H1 (cell line): Measurements from ENCODE around the gene NXF3. TPM values are rescaled to one million over a fixed set of nuclear protein-coding genes. Genes with fewer than 3 reads are reported as not detected.

Experiments used
- CTCF ChIA-PET: fragments of 300-600 bp; sonication (Branson Sonifier 250); formaldehyde crosslinking; loops from one replicate; lab custom pipeline; 2021; ENCODE audit not compliant: partially characterized antibody; lab: Charles Lee
- POLR2A ChIA-PET: fragments of 300-600 bp; sonication (Branson Sonifier 250); formaldehyde crosslinking; loops from one replicate; lab custom pipeline; 2021; ENCODE audit warnings: inconsistent platforms; ENCODE audit not compliant: partially characterized antibody; lab: Charles Lee
- DNase-seq, 2 experiments: peaks; one replicate each; pipeline versions ENCODE4 v3.0.0 to v3.0.0-alpha.2; 2010 to 2022; ENCODE audit warnings: low spot score in 2 of 2, low read depth in 1 of 2, mixed read lengths in 1 of 2
- FAIRE-seq: peaks from 2 replicates; lab custom pipeline; 2011; peaks lifted over from hg19 to GRCh38; lab: Jason Lieb, UNC
- H2AFZ ChIP-seq: 2 replicates; pipeline ENCODE4 v1.8.1; 2012; ENCODE audit warnings: low read length, inconsistent platforms
- H2AK5ac ChIP-seq: 2 replicates; pipeline ENCODE4 v1.6.1; 2013; ENCODE audit warnings: low read depth, low read length
- H2BK120ac ChIP-seq: replicated peaks from 2 replicates; pipeline ENCODE3; 2013; ENCODE audit warnings: low read depth, low read length, inconsistent platforms
- H2BK12ac ChIP-seq: 2 replicates; pipeline ENCODE4 v1.6.1; 2013; ENCODE audit warnings: low read depth, low read length
- H2BK15ac ChIP-seq: 2 replicates; pipeline ENCODE4 v1.6.1; 2013; ENCODE audit warnings: low read length
- H2BK20ac ChIP-seq: 2 replicates; pipeline ENCODE4 v1.6.1; 2013; ENCODE audit warnings: low read length
- H2BK5ac ChIP-seq: 2 replicates; pipeline ENCODE4 v1.6.1; 2013; ENCODE audit warnings: low read depth, low read length
- H3K14ac ChIP-seq: 2 replicates; pipeline ENCODE4 v1.6.1; 2013; ENCODE audit warnings: inconsistent platforms; ENCODE audit not compliant: insufficient read length
- H3K18ac ChIP-seq: 2 replicates; pipeline ENCODE4 v1.6.1; 2013; ENCODE audit warnings: low read length; ENCODE audit errors: extremely low read depth
- H3K23ac ChIP-seq: 2 replicates; pipeline ENCODE4 v1.6.1; 2013; ENCODE audit warnings: inconsistent platforms; ENCODE audit not compliant: insufficient read length
- H3K23me2 ChIP-seq: 2 replicates; pipeline ENCODE4 v1.6.1; 2013; ENCODE audit warnings: low read depth, low read length
- H3K27ac ChIP-seq: 2 replicates; pipeline ENCODE4 v1.6.1; 2011; ENCODE audit warnings: low read depth, low read length, inconsistent platforms
- H3K27me3 ChIP-seq, 4 experiments: replicated peaks in 1 of 4; 1 replicate in 1 of 4; 2 replicates in 3 of 4; pipeline versions ENCODE4 v1.6.1 to v1.8.1; 2011 to 2013; ENCODE audit warnings: low read length in 3 of 4, mild to moderate bottlenecking in 3 of 4, inconsistent platforms in 2 of 4, mixed read lengths in 2 of 4, moderate library complexity in 1 of 4; ENCODE audit not compliant: control insufficient read depth in 3 of 4, insufficient read depth in 3 of 4; ENCODE audit errors: extremely low read depth in 1 of 4
- H3K36me3 ChIP-seq, 4 experiments: 2 replicates each; pipeline versions ENCODE4 v1.6.1 to v1.8.1; 2011 to 2013; ENCODE audit warnings: mild to moderate bottlenecking in 4 of 4, low read length in 3 of 4, moderate library complexity in 2 of 4, control low read depth in 1 of 4, inconsistent platforms in 1 of 4; ENCODE audit not compliant: insufficient read depth in 4 of 4, control insufficient read depth in 2 of 4
- H3K4ac ChIP-seq: replicated peaks from 2 replicates; pipeline ENCODE3; 2013; ENCODE audit warnings: low read length, low read depth, mixed read lengths, inconsistent platforms; ENCODE audit not compliant: insufficient read length
- H3K4me1 ChIP-seq, 4 experiments: replicated peaks in 1 of 4; 1 replicate in 1 of 4; 2 replicates in 3 of 4; pipeline versions ENCODE4 v1.6.1 to v1.8.1; 2011 to 2013; ENCODE audit warnings: low read length in 3 of 4, inconsistent platforms in 2 of 4, mixed read lengths in 1 of 4; ENCODE audit not compliant: insufficient read depth in 4 of 4, control insufficient read depth in 3 of 4
- H3K4me2 ChIP-seq, 2 experiments: 2 replicates each; pipeline versions ENCODE4 v1.6.1 to v1.8.1; 2011 to 2013; ENCODE audit warnings: low read depth in 2 of 2, low read length in 2 of 2, control low read depth in 1 of 2, inconsistent platforms in 1 of 2, mild to moderate bottlenecking in 1 of 2; ENCODE audit not compliant: insufficient read depth in 1 of 2
- H3K4me3 ChIP-seq, 4 experiments: fragments of 200-600, 300-600 bp in 1 of 4; sonication (generic), shearing (Covaris generic), sonication (Bioruptor Twin) in 1 of 4; 2 replicates each; pipeline versions ENCODE4 v1.5.1 to v1.8.1; 2011 to 2016; ENCODE audit warnings: low read length in 4 of 4, low read depth in 3 of 4, control low read depth in 2 of 4, inconsistent platforms in 2 of 4, mild to moderate bottlenecking in 2 of 4, mixed read lengths in 1 of 4, moderate library complexity in 1 of 4; ENCODE audit not compliant: insufficient read depth in 2 of 4; ENCODE audit errors: extremely low read depth in 1 of 4
- H3K56ac ChIP-seq: replicated peaks from 2 replicates; pipeline ENCODE3; 2013; ENCODE audit warnings: low read depth, mild to moderate bottlenecking, mixed read lengths, low read length, inconsistent platforms; ENCODE audit not compliant: insufficient read length
- H3K79me1 ChIP-seq: 2 replicates; pipeline ENCODE4 v1.6.1; 2013; ENCODE audit warnings: low read depth, low read length, control low read depth
- H3K79me2 ChIP-seq, 2 experiments: 2 replicates each; pipeline versions ENCODE4 v1.6.1 to v1.8.1; 2012 to 2013; ENCODE audit warnings: low read length in 2 of 2, mild to moderate bottlenecking in 2 of 2, inconsistent platforms in 1 of 2; ENCODE audit not compliant: insufficient read depth in 2 of 2, control insufficient read depth in 1 of 2
- H3K9ac ChIP-seq, 4 experiments: replicated peaks in 1 of 4; 1 replicate in 1 of 4; 2 replicates in 3 of 4; pipeline versions ENCODE4 v1.6.1 to v1.8.1; 2011 to 2013; ENCODE audit warnings: low read depth in 3 of 4, low read length in 3 of 4, control low read depth in 2 of 4, mild to moderate bottlenecking in 2 of 4, moderate library complexity in 2 of 4, inconsistent platforms in 1 of 4; ENCODE audit errors: extremely low read depth in 1 of 4
- H3K9me3 ChIP-seq, 2 experiments: 2 replicates each; pipeline versions ENCODE4 v1.6.1 to v1.8.1; 2012 to 2013; ENCODE audit warnings: mild to moderate bottlenecking in 2 of 2, moderate library complexity in 2 of 2, control low read depth in 1 of 2, inconsistent platforms in 1 of 2, low read depth in 1 of 2, low read length in 1 of 2, mixed read lengths in 1 of 2; ENCODE audit not compliant: insufficient read depth in 2 of 2
- H4K20me1 ChIP-seq, 2 experiments: replicated peaks in 1 of 2; 2 replicates each; pipeline versions ENCODE3 to v1.8.1; 2011 to 2013; ENCODE audit warnings: inconsistent platforms in 2 of 2, low read length in 2 of 2, mild to moderate bottlenecking in 1 of 2; ENCODE audit not compliant: insufficient read depth in 2 of 2, control insufficient read depth in 1 of 2
- H4K5ac ChIP-seq: 2 replicates; pipeline ENCODE4 v1.6.1; 2013; ENCODE audit warnings: low read length, low read depth, mixed read lengths, inconsistent platforms; ENCODE audit not compliant: insufficient read length
- H4K8ac ChIP-seq: 2 replicates; pipeline ENCODE4 v1.8.0; 2013; ENCODE audit warnings: mild to moderate bottlenecking, moderate library complexity, low read length, inconsistent platforms; ENCODE audit not compliant: insufficient read depth; ENCODE audit errors: extremely low read depth
- H4K91ac ChIP-seq: replicated peaks from 2 replicates; pipeline ENCODE3; 2013; ENCODE audit warnings: low read length, mixed read lengths, inconsistent platforms; ENCODE audit not compliant: insufficient read length
- EGR1 ChIP-seq: IDR thresholded peaks from 2 replicates; pipeline ENCODE4 v1.6.1; 2011; ENCODE audit warnings: low read depth, low read length, borderline replicate concordance
- EP300 ChIP-seq, 2 experiments: IDR thresholded peaks; 1 replicate in 1 of 2; 2 replicates in 1 of 2; pipeline ENCODE4 v1.6.1; 2011 to 2012; ENCODE audit warnings: low read depth in 2 of 2, low read length in 2 of 2, mild to moderate bottlenecking in 2 of 2, borderline replicate concordance in 1 of 2, inconsistent platforms in 1 of 2, moderate library complexity in 1 of 2
- JUN ChIP-seq: IDR thresholded peaks from 2 replicates; pipeline ENCODE4 v1.6.1; 2011; ENCODE audit warnings: low read depth, mild to moderate bottlenecking, improper control_type of control experiment, low read length
- YY1 ChIP-seq: IDR thresholded peaks from 2 replicates; pipeline ENCODE4 v1.6.1; 2011; ENCODE audit warnings: low read depth, mild to moderate bottlenecking, low read length
- WGBS, 2 experiments: shearing (Covaris generic) in 1 of 2; methylation state at CpG; one replicate each; pipeline versions ENCODE4 v1.1.6 to v1.1.7; 2013 to 2015; ENCODE audit warnings: low lambda C conversion rate in 2 of 2, mixed read lengths in 2 of 2, inconsistent platforms in 1 of 2, low coverage in 1 of 2, missing lambda C conversion rate in 1 of 2; ENCODE audit not compliant: insufficient replicate concordance in 2 of 2, insufficient coverage in 1 of 2, insufficient read length in 1 of 2; ENCODE audit errors: extremely low coverage in 1 of 2, missing lambda C conversion rate in 1 of 2; 5-methylcytosine and 5-hydroxymethylcytosine counted together
- polyA plus RNA-seq, 7 experiments: library from polyadenylated mRNA; depleted of rRNA in 3 of 7; stranded (reverse) in 5 of 7; unstranded in 2 of 7; fragments of >200 nt in 5 of 7; fragments of 200-250 nt in 2 of 7; gene quantifications; 1 replicate in 5 of 7; 2 replicates in 1 of 7; 4 replicates in 1 of 7; pipeline versions ENCODE4 v1.2.1 to v1.2.3, GENCODE V29; 2011 to 2013; ENCODE audit warnings: missing spikeins in 2 of 7, mixed read lengths in 2 of 7
- total RNA-seq: library from RNA; stranded (reverse); fragmentation: NEBNext Ultra II Directional; extraction: Animal tissue kit (Norgen Biotek cat#: 25700); gene quantifications from 2 replicates; pipeline ENCODE4 v1.2.1, GENCODE V29; 2021
- TF ChIP-seq, protein P1 (sequence below): IDR thresholded peaks from 2 replicates; pipeline ENCODE4 v1.6.1; 2012; ENCODE audit warnings: low read length, inconsistent platforms

The NXF3 gene
- total and polyA plus RNA-seq, 2 of the 8 experiments (the other 6 are each of a cell fraction or from before 2014, with no cell fraction given), result 0.12 TPM; not detected in 1

DNA sequence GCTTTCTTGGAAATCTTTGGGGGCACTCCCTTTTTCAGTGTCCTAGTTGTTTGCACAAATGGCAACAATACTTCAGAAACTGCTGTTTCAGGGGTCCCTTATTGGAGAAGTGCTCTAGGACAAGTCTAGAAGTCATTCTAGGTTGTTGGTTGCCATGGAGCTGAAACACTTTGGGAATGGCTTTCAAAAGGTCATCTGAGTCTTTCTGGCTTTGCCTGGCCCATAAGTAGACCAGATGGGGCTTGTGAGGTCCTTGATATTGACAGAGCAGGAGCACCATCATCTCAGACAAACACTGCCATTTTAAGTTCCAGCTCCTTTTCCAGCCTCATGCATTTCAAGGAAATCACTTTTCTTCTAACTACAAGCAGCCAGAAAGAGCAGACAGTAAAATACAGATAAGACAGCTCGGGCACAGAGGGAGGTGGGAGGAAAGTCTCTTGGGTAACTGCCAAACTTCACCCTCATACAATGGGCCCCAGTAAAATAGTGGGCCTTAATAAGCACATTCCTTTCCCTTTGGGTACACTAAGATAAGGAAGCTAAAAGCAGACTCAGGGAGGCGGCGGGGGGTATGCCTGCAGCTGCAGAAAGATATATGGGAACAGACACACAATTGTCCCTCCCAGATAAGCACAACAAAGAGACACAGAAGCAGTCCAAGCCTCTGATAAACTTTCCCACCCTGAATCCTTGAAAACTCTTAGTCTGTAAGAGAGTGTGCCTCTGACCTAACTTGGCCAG is 8.5 kb upstream of the NXF3 start:
- no peak overlapping the region for H2BK20ac ChIP-seq
- no peaks in the 10 kb centered on the region; a peak in 1 of 7 replicates for H3K4me1 ChIP-seq
- DNase-seq, result no peak
- no peaks in the 10 kb centered on the region for H4K20me1 ChIP-seq
- H3K4me2 ChIP-seq, result no peak overlapping the region
- no peak overlapping the region for H2BK12ac ChIP-seq
- no peak overlapping the region for H3K9ac ChIP-seq
- ChIA-PET POLR2A (interaction anchor here (1.2 kb wide), 1 partner anchor 38 kb away, joined by 3 read pairs; no protein-coding TSS in a partner anchor), CTCF (interaction anchor here (1.4 kb wide), 1 partner anchor 150 kb away, joined by 6 read pairs; no protein-coding TSS in a partner anchor)
- no peak overlapping the region for H2AK5ac ChIP-seq
- no peak for FAIRE-seq
- 38% methylated on average over 3 of the region's 3 CpGs; no CpG with 5 or more reads in 1 of the 2 experiments for WGBS, 2 experiments
- no peak overlapping the region for H4K8ac ChIP-seq
- no peak overlapping the region for H2AFZ ChIP-seq
- H3K9me3 ChIP-seq, result peaks cover 0 to 3% of the 10 kb centered on the region in 2 experiments; a peak in 1 of 4 replicates
- H2BK5ac ChIP-seq, result no peak overlapping the region
- H3K36me3 ChIP-seq, result no peaks in the 10 kb centered on the region
- H3K23me2 ChIP-seq, result no peaks in the 10 kb centered on the region
- H3K79me1 ChIP-seq, result no peaks in the 10 kb centered on the region
- TF ChIP-seq EP300 (IDR thresholded peaks at IDR 0.05; ENCODE audit: borderline replicate concordance in 1 of 2, low read depth in 2 of 2, low read length in 2 of 2) (no peak), JUN (no peak), YY1 (no peak), EGR1 (no peak)
- TF ChIP-seq, protein P1, sequence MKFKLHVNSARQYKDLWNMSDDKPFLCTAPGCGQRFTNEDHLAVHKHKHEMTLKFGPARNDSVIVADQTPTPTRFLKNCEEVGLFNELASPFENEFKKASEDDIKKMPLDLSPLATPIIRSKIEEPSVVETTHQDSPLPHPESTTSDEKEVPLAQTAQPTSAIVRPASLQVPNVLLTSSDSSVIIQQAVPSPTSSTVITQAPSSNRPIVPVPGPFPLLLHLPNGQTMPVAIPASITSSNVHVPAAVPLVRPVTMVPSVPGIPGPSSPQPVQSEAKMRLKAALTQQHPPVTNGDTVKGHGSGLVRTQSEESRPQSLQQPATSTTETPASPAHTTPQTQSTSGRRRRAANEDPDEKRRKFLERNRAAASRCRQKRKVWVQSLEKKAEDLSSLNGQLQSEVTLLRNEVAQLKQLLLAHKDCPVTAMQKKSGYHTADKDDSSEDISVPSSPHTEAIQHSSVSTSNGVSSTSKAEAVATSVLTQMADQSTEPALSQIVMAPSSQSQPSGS, result no peak
- no peak overlapping the region for H2BK15ac ChIP-seq
- H3K14ac ChIP-seq, result no peak overlapping the region
- no peaks in the 10 kb centered on the region for H3K27me3 ChIP-seq
- H4K91ac ChIP-seq, result no peak overlapping the region
- no peak overlapping the region for H2BK120ac ChIP-seq
- no peak overlapping the region for H3K4me3 ChIP-seq
- H3K23ac ChIP-seq, result no peak overlapping the region
- H4K5ac ChIP-seq, result no peak overlapping the region
- H3K27ac ChIP-seq, result no peak overlapping the region
- H3K56ac ChIP-seq, result no peak overlapping the region
- H3K4ac ChIP-seq, result no peak overlapping the region
- no peak overlapping the region for H3K18ac ChIP-seq
- H3K79me2 ChIP-seq, result no peaks in the 10 kb centered on the region
